Kidney (tissue), 22 donors: Measurements from ENCODE around the gene TRIP6. TPM values are rescaled to one million over a fixed set of nuclear protein-coding genes. Genes with fewer than 3 reads are reported as not detected.

Source experiments
- DNase-seq, 5 donors: peaks; one replicate each; pipeline ENCODE4 v3.0.0-alpha.2; 2013 to 2020
- FAIRE-seq: peaks from 2 replicates; lab custom pipeline; 2012; peaks lifted over from hg19 to GRCh38; lab: Jason Lieb, UNC
- H3K27ac ChIP-seq, 2 donors: one replicate each; pipeline ENCODE4 v1.7.0; 2013; ENCODE audit warnings: low read depth in 2 of 2, low read length in 2 of 2, inconsistent platforms in 1 of 2
- H3K27me3 ChIP-seq: one replicate; pipeline ENCODE4 v1.7.1; 2013; ENCODE audit warnings: low read length, inconsistent platforms; ENCODE audit not compliant: control insufficient read depth, insufficient read depth
- H3K36me3 ChIP-seq, 3 donors: one replicate each; pipeline versions ENCODE4 v1.7.0 to v1.7.1; 2013; ENCODE audit warnings: low read length in 3 of 3, control low read depth in 1 of 3, inconsistent platforms in 1 of 3; ENCODE audit not compliant: insufficient read depth in 3 of 3, control insufficient read depth in 2 of 3
- H3K4me1 ChIP-seq, 3 donors: one replicate each; pipeline versions ENCODE4 v1.7.0 to v1.7.1; 2013; ENCODE audit warnings: low read length in 3 of 3, inconsistent platforms in 1 of 3, low read depth in 1 of 3; ENCODE audit not compliant: control insufficient read depth in 2 of 3, insufficient read depth in 2 of 3
- H3K4me3 ChIP-seq, 3 donors: one replicate each; pipeline versions ENCODE4 v1.7.0 to v1.8.1; 2013; ENCODE audit warnings: low read length in 3 of 3, control low read depth in 1 of 3, inconsistent platforms in 1 of 3
- H3K9ac ChIP-seq, 3 donors: one replicate each; pipeline versions ENCODE4 v1.7.0 to v1.7.1; 2013; ENCODE audit warnings: low read length in 3 of 3, control low read depth in 1 of 3, inconsistent platforms in 1 of 3
- H3K9me3 ChIP-seq, 3 donors: one replicate each; pipeline versions ENCODE4 v1.7.0 to v1.7.1; 2013; ENCODE audit warnings: low read length in 3 of 3, control low read depth in 1 of 3, inconsistent platforms in 1 of 3; ENCODE audit not compliant: control insufficient read depth in 2 of 3, insufficient read depth in 1 of 3
- CTCF ChIP-seq: IDR thresholded peaks from 3 replicates; pipeline ENCODE4 v1.5.1; 2012; ENCODE audit warnings: mild to moderate bottlenecking, moderate library complexity, borderline replicate concordance; ENCODE audit not compliant: insufficient read depth; ENCODE audit errors: extremely low read depth
- intact Hi-C: fragments of 100-400 bp; cut with DNase I; formaldehyde crosslinking; loops from one replicate; pipeline ENCODE4 v1.11.1; 2022
- long read RNA-seq, 10 donors: library from polyadenylated mRNA in 1 of 10; unstranded in 1 of 10; transcript quantifications; one replicate each; pipeline ENCODE4 v2.0.0 and lab custom pipeline, GENCODE V29; 2021 to 2026
- polyA plus RNA-seq: library from polyadenylated mRNA; stranded (reverse); fragments of 350-450 nt; fragmentation: Illumina TruSeq; extraction: RNeasy Lipid Tissue Mini Kit (QIAGEN cat#74804); gene quantifications from one replicate; pipeline ENCODE4 v1.2.3, GENCODE V29; 2014; ENCODE audit warnings: low read depth, low replicate concordance; ENCODE audit not compliant: insufficient read depth
- total RNA-seq: library from RNA; stranded (reverse); fragmentation: NEBNext Ultra II Directional; extraction: Animal tissue kit (Norgen Biotek cat#: 25700); gene quantifications from one replicate; pipeline ENCODE4 v1.2.1, GENCODE V29; 2021
- donor health status: control.
- donor health status: control.
- donor health status: control.
- donor health status: control.
- donor health status: control.
- donor health status: DM: yes; HTN: yes; CAD: no.
- donor health status: Normal renal cell carcinoma (clear cell type).

The TRIP6 gene, protein sequence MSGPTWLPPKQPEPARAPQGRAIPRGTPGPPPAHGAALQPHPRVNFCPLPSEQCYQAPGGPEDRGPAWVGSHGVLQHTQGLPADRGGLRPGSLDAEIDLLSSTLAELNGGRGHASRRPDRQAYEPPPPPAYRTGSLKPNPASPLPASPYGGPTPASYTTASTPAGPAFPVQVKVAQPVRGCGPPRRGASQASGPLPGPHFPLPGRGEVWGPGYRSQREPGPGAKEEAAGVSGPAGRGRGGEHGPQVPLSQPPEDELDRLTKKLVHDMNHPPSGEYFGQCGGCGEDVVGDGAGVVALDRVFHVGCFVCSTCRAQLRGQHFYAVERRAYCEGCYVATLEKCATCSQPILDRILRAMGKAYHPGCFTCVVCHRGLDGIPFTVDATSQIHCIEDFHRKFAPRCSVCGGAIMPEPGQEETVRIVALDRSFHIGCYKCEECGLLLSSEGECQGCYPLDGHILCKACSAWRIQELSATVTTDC
- 74.4 TPM for total RNA-seq
- 92.6 TPM for polyA plus RNA-seq
- long read RNA-seq, donor 1, transcript TRIP6-201 (9 exons, 1,942 nt): major isoform, 14 of 26 reads
- long read RNA-seq, donor 1, partial matches to known transcripts: 10 of 26 reads
- long read RNA-seq, donor 1, other reads (novel, unspliced or antisense): 0 of 26 reads
- long read RNA-seq, donor 2, transcript TRIP6-209 (8 exons, 1,303 nt): minor isoform, 6 of 59 reads
- long read RNA-seq, donor 2, transcript TRIP6-201 (9 exons, 1,942 nt): major isoform, 18 of 59 reads
- long read RNA-seq, donor 2, partial matches to known transcripts: 34 of 59 reads
- long read RNA-seq, donor 2, other reads (novel, unspliced or antisense): 0 of 59 reads
- long read RNA-seq, donor 3, transcript TRIP6-201 (9 exons, 1,942 nt): major isoform, 17 of 39 reads
- long read RNA-seq, donor 3, partial matches to known transcripts: 20 of 39 reads
- long read RNA-seq, donor 3, other reads (novel, unspliced or antisense): 0 of 39 reads
- long read RNA-seq, donor 4, transcript TRIP6-201 (9 exons, 1,942 nt): major isoform, 23 of 38 reads
- long read RNA-seq, donor 4, partial matches to known transcripts: 14 of 38 reads
- long read RNA-seq, donor 4, other reads (novel, unspliced or antisense): 0 of 38 reads
- long read RNA-seq, donor 5: 0 reads
- long read RNA-seq, donor 6, transcript TRIP6-201 (9 exons, 1,942 nt): major isoform, 12 of 19 reads
- long read RNA-seq, donor 6, partial matches to known transcripts: 7 of 19 reads
- long read RNA-seq, donor 6, other reads (novel, unspliced or antisense): 0 of 19 reads
- long read RNA-seq, donor 7, transcript TRIP6-201 (9 exons, 1,942 nt): major isoform, 64 of 121 reads
- long read RNA-seq, donor 7, partial matches to known transcripts: 41 of 121 reads
- long read RNA-seq, donor 7, other reads (novel, unspliced or antisense): 15 of 121 reads
- long read RNA-seq, donor 8, transcript TRIP6-201 (9 exons, 1,942 nt): major isoform, 11 of 22 reads
- long read RNA-seq, donor 8, partial matches to known transcripts: 10 of 22 reads
- long read RNA-seq, donor 8, other reads (novel, unspliced or antisense): 0 of 22 reads
- long read RNA-seq, donor 9, transcript TRIP6-201 (9 exons, 1,942 nt): major isoform, 8 of 26 reads
- long read RNA-seq, donor 9, partial matches to known transcripts: 18 of 26 reads
- long read RNA-seq, donor 9, other reads (novel, unspliced or antisense): 0 of 26 reads
- long read RNA-seq, donor 10, transcript TRIP6-201 (9 exons, 1,942 nt): major isoform, 15 of 84 reads
- long read RNA-seq, donor 10, partial matches to known transcripts: 68 of 84 reads
- long read RNA-seq, donor 10, other reads (novel, unspliced or antisense): 0 of 84 reads

- peaks cover under 1 to 13% (median 11%) of the 10 kb centered on the region in 3 donors for H3K36me3 ChIP-seq
- peak; percentile 91 to 98 (median 94) for DNase-seq
- intact Hi-C loops: no loop called here
- H3K9ac ChIP-seq: peak within 1 kb of the TSS; percentile 48 to 99 (median 93)
- peaks cover 0 to 22% (median 13%) of the 10 kb centered on the region in 3 donors for H3K4me1 ChIP-seq
- H3K9me3 ChIP-seq: no peaks in the 10 kb centered on the region
- TF ChIP-seq CTCF: no peak
- no peak for FAIRE-seq
- H3K27ac ChIP-seq: peak within 1 kb of the TSS; percentile 97
- H3K4me3 ChIP-seq: peak within 1 kb of the TSS; percentile 66 to 88 (median 77)
- H3K27me3 ChIP-seq: no peaks in the 10 kb centered on the region
These were observed at the start of gene TRIP6 for GRCh38 chr7:100867040-100867775. TRIP6 (plus strand) TSS chr7:100867387; CDS start chr7:100867498, 111 bp downstream.

DNA sequence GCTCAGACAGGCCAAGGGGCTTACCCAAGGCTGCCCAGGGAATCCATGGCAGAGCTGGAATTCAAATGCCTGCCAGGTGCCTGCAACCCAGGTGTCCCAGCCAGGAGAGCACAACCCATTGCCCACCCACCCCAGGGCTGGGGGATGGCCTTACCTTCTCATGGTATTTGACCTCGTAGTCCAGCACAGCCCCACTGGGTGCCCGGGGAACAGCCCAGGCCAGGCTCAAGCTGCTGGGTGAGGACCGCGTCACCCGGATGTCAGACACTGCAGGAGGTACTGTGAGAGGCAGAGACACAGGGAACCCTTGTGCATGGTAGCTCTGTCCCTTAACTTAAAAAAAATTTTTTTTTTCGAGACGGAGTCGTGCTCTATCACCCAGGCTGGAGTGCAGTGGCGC, 48.8 kb upstream of the TRIP6 start:
- DNase-seq: no peak

More for the DNA sequence above, 48.8 kb upstream of the TRIP6 start:
- Histone ChIP-seq H3K9ac (no peak overlapping the region), H3K36me3 (peaks cover 4 to 39% (median 13%) of the 10 kb centered on the region in 3 donors), H3K4me1 (no peaks in the 10 kb centered on the region), H3K9me3 (no peaks in the 10 kb centered on the region), H3K27ac (no peak overlapping the region), H3K4me3 (no peak overlapping the region), H3K27me3 (no peaks in the 10 kb centered on the region)
- FAIRE-seq: no peak
- intact Hi-C loops: no loop called here
- no peak for TF ChIP-seq CTCF
